Coronary artery (tissue), 2 donors: Measurements from ENCODE around the gene CHFR.
"Not testable (repeated sequence)": the region's sequence is repeated elsewhere in the genome, so short reads cannot be mapped to it uniquely, and the experiment has no call there.

Experiments used
- DNase-seq: peaks from one replicate; pipeline ENCODE4 v3.0.0-alpha.2; 2017; ENCODE audit warnings: low spot score
- H3K27ac ChIP-seq, 2 donors: fragments of 200-600 bp; sonication (generic); one replicate each; pipeline ENCODE4 v1.5.1; 2016 to 2019
- H3K4me3 ChIP-seq: fragments of 200-600 bp; sonication (generic); 2 replicates; pipeline ENCODE4 v1.5.1; 2016; ENCODE audit warnings: mild to moderate bottlenecking, moderate library complexity
- CTCF ChIP-seq: fragments of 200-600 bp; sonication (generic); IDR thresholded peaks from one replicate; pipeline ENCODE4 v1.5.1; 2019; ENCODE audit warnings: antibody characterized with exemption

The CHFR gene

GRCh38 chr12:132922676-132923075 is 35.3 kb upstream of the CHFR start:
- no peak for DNase-seq
- no peak for TF ChIP-seq CTCF
- no peak overlapping the region for H3K4me3 ChIP-seq
- no peak overlapping the region for H3K27ac ChIP-seq

GRCh38 chr12:132921685-132922084 is 34.3 kb upstream of the CHFR start:
- Histone ChIP-seq H3K27ac (no peak overlapping the region), H3K4me3 (peak overlapping the region; percentile 29)
- TF ChIP-seq CTCF: no peak
- DNase-seq: no peak

- TF ChIP-seq CTCF: no peak
- Histone ChIP-seq H3K27ac (no peak overlapping the region), H3K4me3 (no peak overlapping the region)
- DNase-seq: no peak
Measured at GRCh38 chr12:132918680-132919079, 31.3 kb upstream of the CHFR start.

GRCh38 chr12:132909030-132909368 is 21.6 kb upstream of the CHFR start:
- DNase-seq: peak; percentile 77
- peak overlapping the region; percentile 85 for H3K4me3 ChIP-seq
- peak overlapping the region; percentile 75 to 93 for H3K27ac ChIP-seq
- TF ChIP-seq CTCF: no peak

GRCh38 chr12:132908145-132909029 is 21.0 kb upstream of the CHFR start:
- H3K27ac ChIP-seq: peak overlapping the region; percentile 75 to 93
- H3K4me3 ChIP-seq: peak overlapping the region; percentile 85
- no peak for TF ChIP-seq CTCF
- DNase-seq: peak; percentile 97

GRCh38 chr12:132907789-132908144 is 20.4 kb upstream of the CHFR start:
- not testable (repeated sequence) for DNase-seq
- Histone ChIP-seq H3K4me3 (peak overlapping the region; percentile 85), H3K27ac (peak overlapping the region; percentile 75 to 93)

GRCh38 chr12:132907216-132907615 is 19.8 kb upstream of the CHFR start:
- TF ChIP-seq CTCF: no peak
- no peak overlapping the region for H3K27ac ChIP-seq

More at GRCh38 chr12:132907216-132907615, 19.8 kb upstream of the CHFR start:
- peak overlapping the region; percentile 85 for H3K4me3 ChIP-seq
- no peak for DNase-seq
